ENCODE results near the gene MEP1A. TPM values are rescaled to one million over a fixed set of nuclear protein-coding genes. Genes with fewer than 3 reads are reported as not detected.

MEP1A gene
- total and polyA plus RNA-seq, 2 of the 4 experiments (the other 2 are of a cell fraction): not detected

- CTCF ChIA-PET: no interaction called here
- H2BK120ac ChIP-seq (ENCODE audit: low read depth, low read length): no peak overlapping the region
- no TSS peak for BruUV-seq (replicated peaks)
- dilution Hi-C loops (cut with HindIII; ENCODE audit: low sequenced_read_pairs, unreplicated experiment) (no loop called here), in situ Hi-C loops (cut with MboI; ENCODE audit: low sequenced_read_pairs) (no loop called here), intact Hi-C loops (cut with micrococcal nuclease) (no loop called here)
- H3K79me1 ChIP-seq (ENCODE audit: low read depth in 1 of 2, low read length in 2 of 2): no peaks in the 10 kb centered on the region
- TF ChIP-seq RFX5 (IDR thresholded peaks at IDR 0.05; ENCODE audit: low read depth, low read length) (no peak), RAD21 (IDR thresholded peaks at IDR 0.05; ENCODE audit: low read length) (no peak), USF2 (IDR thresholded peaks at IDR 0.05; ENCODE audit: low read depth, low read length) (no peak)
- no peak overlapping the region for H4K5ac ChIP-seq (ENCODE audit: low read depth, low read length)
- H3K9me1 ChIP-seq (ENCODE audit: insufficient read depth, low read length): no peaks in the 10 kb centered on the region
- H3K36me3 ChIP-seq (ENCODE audit: control insufficient read depth, insufficient read depth, low read length): no peaks in the 10 kb centered on the region
- H2BK5ac ChIP-seq (ENCODE audit: low read depth, low read length, poor library complexity, severe bottlenecking): no peak overlapping the region
- no peak overlapping the region for H2BK20ac ChIP-seq (ENCODE audit: low read depth, low read length)
- H2BK15ac ChIP-seq (ENCODE audit: low read depth, low read length): no peak overlapping the region
- DNase-seq: no peak
- POLR2A ChIA-PET (ENCODE audit: unreplicated experiment): no interaction called here
- H2AK5ac ChIP-seq (ENCODE audit: low read depth, low read length): no peak overlapping the region
- H3K4me3 ChIP-seq (ENCODE audit: insufficient read depth, low read depth, low read length): no peak overlapping the region
- no peak overlapping the region for H3K56ac ChIP-seq (ENCODE audit: extremely low read depth, insufficient read depth, low read length)
- no peaks in the 10 kb centered on the region for H3K27me3 ChIP-seq (ENCODE audit: control insufficient read depth, insufficient read depth, low read length)
- H3K9me3 ChIP-seq (ENCODE audit: control insufficient read depth, insufficient read depth, low read length): no peaks in the 10 kb centered on the region
- H3K4me2 ChIP-seq (ENCODE audit: low read depth, low read length): no peak overlapping the region
- no peak overlapping the region for H3K23ac ChIP-seq (ENCODE audit: low read depth, low read length)
- no peak overlapping the region for H2AFZ ChIP-seq (replicated peaks; ENCODE audit: low read length, poor library complexity)
- no peak overlapping the region for H4K91ac ChIP-seq (ENCODE audit: insufficient read depth, low read depth, low read length)
- no peak overlapping the region for H3K14ac ChIP-seq (replicated peaks; ENCODE audit: low read depth, low read length)
- H3K9ac ChIP-seq (ENCODE audit: low read depth, low read length): no peak overlapping the region
- H4K8ac ChIP-seq (ENCODE audit: low read depth in 2 of 2, low read length in 2 of 2): no peak overlapping the region
- H3K18ac ChIP-seq (ENCODE audit: low read depth, low read length): no peak overlapping the region
- no peak overlapping the region for H3K27ac ChIP-seq (ENCODE audit: insufficient read depth, low read length)
- no peaks in the 10 kb centered on the region for H4K20me1 ChIP-seq (ENCODE audit: insufficient read depth, low read length)
- H3K4me1 ChIP-seq (ENCODE audit: control insufficient read depth, insufficient read depth, low read length): no peaks in the 10 kb centered on the region
- H3K4ac ChIP-seq (ENCODE audit: low read depth, low read length): no peak overlapping the region
- no peak for ATAC-seq (ENCODE audit: low read depth)
- H2AK9ac ChIP-seq (replicated peaks; ENCODE audit: low read depth, low read length, poor library complexity): no peak overlapping the region
- WGBS, 2 experiments (ENCODE audit: extremely low coverage in 2 of 2, insufficient read length in 1 of 2): no CpG with 5 or more reads among the region's 2 CpGs
These were observed 89.5 kb downstream of the MEP1A start for GRCh38 chr6:46882645-46883044.

Data from IMR-90 (cell line).